Stimulated activated CD4-positive, alpha-beta T cell treated with anti-CD3 and anti-CD28 coated beads, Interleukin-15, amount 100 ng/mL, for 24 hours (primary cell): ENCODE measurements around the gene E2F8.

Experiments used
- DNase-seq: peaks from one replicate; pipeline ENCODE4 v3.0.0-alpha.2; 2020

E2F8 gene

DNA sequence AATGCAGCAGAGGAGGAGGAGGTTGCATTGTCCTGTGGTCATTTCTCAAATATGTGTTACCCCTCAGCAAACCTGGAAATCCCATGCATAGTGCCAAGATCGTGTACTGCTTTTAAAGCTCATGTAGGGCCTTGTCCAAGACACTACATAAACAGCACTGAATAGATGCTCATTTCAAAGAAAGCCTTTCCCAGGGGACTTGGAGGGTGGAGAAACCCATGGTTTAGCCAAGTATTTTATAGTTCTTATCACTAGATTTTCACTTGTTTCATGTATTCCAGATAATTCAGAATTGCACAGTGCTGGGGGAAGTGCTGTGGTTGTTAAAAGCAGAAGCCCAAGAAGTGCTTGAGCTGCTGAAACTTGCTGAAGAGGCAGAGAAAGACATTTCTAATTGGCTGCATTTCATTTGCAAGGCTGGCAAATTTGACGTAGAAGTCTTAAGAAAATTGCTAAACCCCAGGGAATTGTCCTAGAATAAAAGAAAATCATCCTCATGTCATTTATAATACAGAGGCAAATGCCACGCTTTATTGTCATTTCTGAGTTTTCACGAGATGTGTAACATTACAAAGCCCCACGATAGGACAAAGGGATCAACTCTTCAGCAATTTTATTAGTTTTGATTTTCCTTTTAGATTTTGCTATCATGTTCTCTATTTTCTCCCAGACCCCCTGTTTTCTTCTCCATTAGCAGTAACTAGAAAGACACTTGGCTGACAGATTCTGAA, 59.0 kb downstream of the E2F8 start:
- no peak for DNase-seq

- DNase-seq: no peak
These were observed 64.0 kb downstream of the E2F8 start for GRCh38 chr11:19176629-19177186.
